Measurements from ENCODE around the gene SKP1.

DNA sequence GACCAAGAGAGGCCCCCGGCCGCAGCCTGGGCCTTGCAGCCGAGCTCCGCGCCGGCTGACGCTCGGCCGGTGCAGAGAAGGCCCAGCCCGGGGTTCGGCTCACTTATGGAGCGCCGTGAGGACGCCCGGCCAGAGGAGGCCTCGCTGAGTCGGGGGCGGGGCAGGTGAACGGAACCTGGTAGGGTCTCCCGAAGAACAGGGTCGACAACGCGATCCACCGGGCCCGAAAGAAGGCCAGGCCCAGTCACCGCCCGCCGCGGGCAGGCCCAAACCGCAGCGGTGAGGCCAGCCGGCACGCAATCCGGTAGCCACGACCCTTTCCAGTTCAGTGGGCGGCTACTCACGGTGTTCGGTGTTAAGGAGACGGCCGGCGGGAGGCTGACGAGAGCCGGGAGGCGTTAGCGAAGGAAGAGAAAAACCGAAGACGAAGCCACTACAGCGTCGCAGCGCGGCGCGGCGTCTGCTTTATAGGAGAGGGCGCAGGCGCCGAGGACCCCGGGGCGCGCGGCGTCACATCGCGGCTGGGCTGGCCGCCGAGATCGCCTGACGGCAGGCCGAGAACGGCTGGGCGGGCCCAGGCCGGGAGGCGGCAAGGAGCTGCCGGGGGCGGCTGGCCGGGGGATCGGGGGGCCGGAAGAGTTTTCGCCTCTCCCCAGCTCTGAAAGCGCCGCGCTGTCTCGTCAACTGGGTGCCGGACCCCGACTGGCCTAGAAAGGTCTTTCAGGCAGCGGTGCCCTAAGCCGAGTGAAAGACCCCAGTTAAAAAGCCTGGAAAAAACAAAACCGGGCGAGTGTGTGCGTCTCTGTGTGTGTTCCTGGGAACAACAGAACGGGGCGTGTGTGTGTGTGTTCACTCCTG is at the start of gene SKP1:
- TF ChIP-seq, protein P1, sequence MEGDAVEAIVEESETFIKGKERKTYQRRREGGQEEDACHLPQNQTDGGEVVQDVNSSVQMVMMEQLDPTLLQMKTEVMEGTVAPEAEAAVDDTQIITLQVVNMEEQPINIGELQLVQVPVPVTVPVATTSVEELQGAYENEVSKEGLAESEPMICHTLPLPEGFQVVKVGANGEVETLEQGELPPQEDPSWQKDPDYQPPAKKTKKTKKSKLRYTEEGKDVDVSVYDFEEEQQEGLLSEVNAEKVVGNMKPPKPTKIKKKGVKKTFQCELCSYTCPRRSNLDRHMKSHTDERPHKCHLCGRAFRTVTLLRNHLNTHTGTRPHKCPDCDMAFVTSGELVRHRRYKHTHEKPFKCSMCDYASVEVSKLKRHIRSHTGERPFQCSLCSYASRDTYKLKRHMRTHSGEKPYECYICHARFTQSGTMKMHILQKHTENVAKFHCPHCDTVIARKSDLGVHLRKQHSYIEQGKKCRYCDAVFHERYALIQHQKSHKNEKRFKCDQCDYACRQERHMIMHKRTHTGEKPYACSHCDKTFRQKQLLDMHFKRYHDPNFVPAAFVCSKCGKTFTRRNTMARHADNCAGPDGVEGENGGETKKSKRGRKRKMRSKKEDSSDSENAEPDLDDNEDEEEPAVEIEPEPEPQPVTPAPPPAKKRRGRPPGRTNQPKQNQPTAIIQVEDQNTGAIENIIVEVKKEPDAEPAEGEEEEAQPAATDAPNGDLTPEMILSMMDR (IDR thresholded peaks at IDR 0.05): peak; percentile 16; the same call in 1 of the 2 replicates
- TF ChIP-seq ZFX (IDR thresholded peaks at IDR 0.05; ENCODE audit: borderline replicate concordance): peak; percentile 93
